ENCODE measurements around the gene USP6NL.

DNA sequence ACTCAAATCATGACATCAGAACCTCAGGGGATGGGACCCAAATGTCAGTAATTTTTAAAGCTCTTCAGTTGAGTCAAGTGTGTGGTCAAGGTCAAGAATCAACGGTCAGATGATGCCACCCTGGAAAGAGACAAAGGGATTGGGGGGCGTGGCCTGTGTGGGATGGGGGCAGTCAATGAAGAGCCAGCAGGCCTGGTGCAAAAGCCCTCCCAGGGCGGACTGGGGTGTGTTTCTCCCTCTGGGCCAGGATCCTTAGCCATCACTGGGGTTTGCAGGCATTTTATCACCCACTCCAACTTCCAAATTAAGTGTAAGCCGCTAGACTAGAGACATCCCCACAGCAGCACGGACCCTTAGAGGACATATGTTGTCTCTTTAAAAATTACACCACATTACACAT is 204.7 kb downstream of the USP6NL start:
- TF ChIP-seq, protein P1, sequence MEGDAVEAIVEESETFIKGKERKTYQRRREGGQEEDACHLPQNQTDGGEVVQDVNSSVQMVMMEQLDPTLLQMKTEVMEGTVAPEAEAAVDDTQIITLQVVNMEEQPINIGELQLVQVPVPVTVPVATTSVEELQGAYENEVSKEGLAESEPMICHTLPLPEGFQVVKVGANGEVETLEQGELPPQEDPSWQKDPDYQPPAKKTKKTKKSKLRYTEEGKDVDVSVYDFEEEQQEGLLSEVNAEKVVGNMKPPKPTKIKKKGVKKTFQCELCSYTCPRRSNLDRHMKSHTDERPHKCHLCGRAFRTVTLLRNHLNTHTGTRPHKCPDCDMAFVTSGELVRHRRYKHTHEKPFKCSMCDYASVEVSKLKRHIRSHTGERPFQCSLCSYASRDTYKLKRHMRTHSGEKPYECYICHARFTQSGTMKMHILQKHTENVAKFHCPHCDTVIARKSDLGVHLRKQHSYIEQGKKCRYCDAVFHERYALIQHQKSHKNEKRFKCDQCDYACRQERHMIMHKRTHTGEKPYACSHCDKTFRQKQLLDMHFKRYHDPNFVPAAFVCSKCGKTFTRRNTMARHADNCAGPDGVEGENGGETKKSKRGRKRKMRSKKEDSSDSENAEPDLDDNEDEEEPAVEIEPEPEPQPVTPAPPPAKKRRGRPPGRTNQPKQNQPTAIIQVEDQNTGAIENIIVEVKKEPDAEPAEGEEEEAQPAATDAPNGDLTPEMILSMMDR (IDR thresholded peaks at IDR 0.05): no peak
- TF ChIP-seq POLR2A (IDR thresholded peaks at IDR 0.05; ENCODE audit: low read depth) (no peak), POLR2AphosphoS5 (IDR thresholded peaks at IDR 0.05) (no peak), EP300 (IDR thresholded peaks at IDR 0.05) (no peak)

Measured in esophagus muscularis mucosa (tissue), 4 donors.